Ascending aorta (tissue), 2 donors: ENCODE data around the gene HAUS6. TPM values are rescaled to one million over a fixed set of nuclear protein-coding genes. Genes with fewer than 3 reads are reported as not detected.
A peak's percentile ranks its signal among the peaks of the same experiment; 100 is the strongest.

Experiments
- DNase-seq, 2 donors: peaks; one replicate each; pipeline ENCODE4 v3.0.0-alpha.2; 2019; ENCODE audit warnings: low spot score in 2 of 2
- H3K27ac ChIP-seq, 2 donors: fragments of 200-600 bp; sonication (generic); one replicate each; pipeline ENCODE4 v1.5.1; 2016 to 2017; ENCODE audit warnings: mild to moderate bottlenecking in 1 of 2
- H3K27me3 ChIP-seq: fragments of 200-600 bp; sonication (generic); one replicate; pipeline ENCODE4 v1.5.1; 2017
- H3K36me3 ChIP-seq, 2 donors: fragments of 200-600 bp; sonication (generic); one replicate each; pipeline ENCODE4 v1.5.1; 2016
- H3K4me1 ChIP-seq, 2 donors: fragments of 200-600 bp; sonication (generic); one replicate each; pipeline ENCODE4 v1.5.1; 2016 to 2017; ENCODE audit warnings: mild to moderate bottlenecking in 1 of 2
- H3K4me3 ChIP-seq, 2 donors: fragments of 200-600 bp; sonication (generic); one replicate each; pipeline ENCODE4 v1.5.1; 2016 to 2017; ENCODE audit warnings: mild to moderate bottlenecking in 1 of 2
- H3K9me3 ChIP-seq, 2 donors: fragments of 200-600 bp; sonication (generic); one replicate each; pipeline ENCODE4 v1.5.1; 2016
- CTCF ChIP-seq, 3 experiments: fragments of 200-600 bp in 2 of 3; fragments of 450-650 bp in 1 of 3; sonication (generic) in 2 of 3; IDR thresholded peaks; one replicate each; pipeline ENCODE4 v1.5.1; 2016 to 2019; ENCODE audit warnings: antibody characterized with exemption in 3 of 3, mild to moderate bottlenecking in 1 of 3, moderate library complexity in 1 of 3
- intact Hi-C: fragments of 100-400 bp; cut with DNase I; formaldehyde crosslinking; loops from one replicate; pipeline ENCODE4 v1.15.1; 2023
- total RNA-seq: library from RNA; depleted of rRNA; stranded (reverse); fragments of >200 nt; gene quantifications from one replicate; pipeline ENCODE4 v1.1.0, GENCODE V29; 2016

Gene HAUS6
- total RNA-seq, 1 donor from 2014 or later = 3.4 TPM

- DNase-seq = no peak
- TF ChIP-seq CTCF (IDR thresholded peaks at IDR 0.05) = no peak
- Histone ChIP-seq H3K36me3 (peaks cover 23 to 65% of the 10 kb centered on the region in 2 donors), H3K4me3 (no peak overlapping the region), H3K27me3 (no peaks in the 10 kb centered on the region), H3K9me3 (no peaks in the 10 kb centered on the region), H3K27ac (no peak overlapping the region), H3K4me1 (no peaks in the 10 kb centered on the region)
- intact Hi-C loops = no loop called here
Measured at GRCh38 chr9:19074229-19074628, 28.5 kb downstream of the HAUS6 start.

GRCh38 chr9:19057033-19057432 is 45.7 kb downstream of the HAUS6 start:
- TF ChIP-seq CTCF (IDR thresholded peaks at IDR 0.05) = no peak
- no peak overlapping the region for H3K27ac ChIP-seq
- intact Hi-C loops = no loop called here
- DNase-seq = no peak
- H3K4me3 ChIP-seq = no peak overlapping the region
- H3K36me3 ChIP-seq = peaks cover 7 to 31% of the 10 kb centered on the region in 2 donors
- no peaks in the 10 kb centered on the region for H3K9me3 ChIP-seq
- H3K4me1 ChIP-seq = no peaks in the 10 kb centered on the region
- no peaks in the 10 kb centered on the region for H3K27me3 ChIP-seq

- peak overlapping the region; percentile 77 to 89 for H3K4me3 ChIP-seq
- no peak for TF ChIP-seq CTCF (IDR thresholded peaks at IDR 0.05)
- H3K9me3 ChIP-seq = no peaks in the 10 kb centered on the region
- DNase-seq = no peak
- H3K27me3 ChIP-seq = no peaks in the 10 kb centered on the region
- intact Hi-C loops = no loop called here
- H3K36me3 ChIP-seq = no peaks in the 10 kb centered on the region
- peaks cover 8 to 14% of the 10 kb centered on the region in 2 donors for H3K4me1 ChIP-seq
- peak overlapping the region in 1 of 2 donors; percentile 98 for H3K27ac ChIP-seq
Measured at GRCh38 chr9:19050637-19051591, 51.8 kb downstream of the HAUS6 start.

- Histone ChIP-seq H3K27ac (peak overlapping the region; percentile 98), H3K4me1 (peaks cover 8 to 14% of the 10 kb centered on the region in 2 donors), H3K4me3 (peak overlapping the region; percentile 77 to 89), H3K9me3 (no peaks in the 10 kb centered on the region), H3K36me3 (no peaks in the 10 kb centered on the region), H3K27me3 (no peaks in the 10 kb centered on the region)
- DNase-seq = no peak
- TF ChIP-seq CTCF (IDR thresholded peaks at IDR 0.05) = no peak
- intact Hi-C loops = loop anchor here (1.0 to 5.0 kb wide), 8 partner anchors 53 to 603 kb away; partner anchors contain the start of genes DENND4C, HAUS6, PLIN2 and RPS6
Measured at GRCh38 chr9:19049917-19050636, 52.6 kb downstream of the HAUS6 start.

GRCh38 chr9:19048966-19049916 is 53.5 kb downstream of the HAUS6 start, which contains the start of gene RRAGA:
Gene RRAGA, plus strand, starts transcription at chr9:19049427. Its CDS starts 233 bp downstream, at chr9:19049660.
- peak within 1 kb of the TSS; percentile 98 for H3K27ac ChIP-seq
- peak; percentile 81 to 87 (median 86) for TF ChIP-seq CTCF (IDR thresholded peaks at IDR 0.05)

More at GRCh38 chr9:19048966-19049916, 53.5 kb downstream of the HAUS6 start, which contains the start of gene RRAGA:
- H3K4me1 ChIP-seq = peaks cover 8 to 14% of the 10 kb centered on the region in 2 donors
- peak; percentile 70 to 97 for DNase-seq
- H3K36me3 ChIP-seq = no peaks in the 10 kb centered on the region
- peak within 1 kb of the TSS; percentile 77 to 89 for H3K4me3 ChIP-seq
- no peaks in the 10 kb centered on the region for H3K27me3 ChIP-seq
- no peaks in the 10 kb centered on the region for H3K9me3 ChIP-seq
- intact Hi-C loops = loop anchor here (1.0 to 5.0 kb wide), 8 partner anchors 54 to 602 kb away; partner anchors contain the start of genes DENND4C, HAUS6, PLIN2 and RPS6
